ENCODE measurements around the gene NUDT19. TPM values are rescaled to one million over a fixed set of nuclear protein-coding genes. Genes with fewer than 3 reads are reported as not detected.

Gene NUDT19
- total RNA-seq, 1 donor from 2014 or later = 14.2 TPM

DNA sequence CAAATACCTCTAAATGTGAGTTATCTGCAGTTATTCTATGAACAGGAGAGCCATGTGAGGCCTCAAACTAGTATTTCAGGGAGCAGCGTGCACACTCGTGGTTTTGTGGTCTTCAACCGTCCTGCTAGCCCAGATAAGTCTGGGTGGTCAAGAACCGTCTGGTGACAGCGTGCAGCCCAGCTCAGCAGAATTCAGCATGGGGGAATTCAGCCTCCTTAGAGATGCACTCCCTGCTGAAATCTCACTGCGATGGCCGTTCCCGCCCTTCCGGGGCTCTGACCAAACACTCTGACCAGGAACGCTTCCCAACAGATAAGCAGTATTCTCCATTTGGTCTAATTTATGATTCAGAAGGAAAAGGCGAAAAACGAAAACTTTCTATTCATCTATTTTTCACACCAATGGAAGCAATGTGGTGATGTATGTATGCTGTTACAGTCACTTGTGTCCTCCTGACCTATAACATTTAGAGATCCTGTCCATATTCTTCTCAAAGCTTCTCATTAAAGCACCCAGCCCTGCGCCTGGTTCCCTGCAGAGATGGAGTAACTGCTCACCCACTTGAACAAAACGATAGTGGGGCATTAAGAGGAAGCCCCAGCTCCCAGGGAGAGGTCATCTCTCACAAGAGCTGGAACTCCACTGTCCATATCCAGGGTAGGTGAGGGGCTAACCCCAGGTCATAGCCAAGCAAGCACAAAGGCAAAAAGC is 19.6 kb upstream of the NUDT19 start:
- H3K27me3 Mint-ChIP-seq (ENCODE audit: low read depth) = peaks cover 16% of the 10 kb centered on the region
- no peak overlapping the region for H3K4me3 Mint-ChIP-seq
- H3K9me3 Mint-ChIP-seq = no peaks in the 10 kb centered on the region
- DNase-seq (ENCODE audit: low spot score in 2 of 2, unreplicated experiment in 2 of 2) = no peak
- TF ChIP-seq, protein P1, sequence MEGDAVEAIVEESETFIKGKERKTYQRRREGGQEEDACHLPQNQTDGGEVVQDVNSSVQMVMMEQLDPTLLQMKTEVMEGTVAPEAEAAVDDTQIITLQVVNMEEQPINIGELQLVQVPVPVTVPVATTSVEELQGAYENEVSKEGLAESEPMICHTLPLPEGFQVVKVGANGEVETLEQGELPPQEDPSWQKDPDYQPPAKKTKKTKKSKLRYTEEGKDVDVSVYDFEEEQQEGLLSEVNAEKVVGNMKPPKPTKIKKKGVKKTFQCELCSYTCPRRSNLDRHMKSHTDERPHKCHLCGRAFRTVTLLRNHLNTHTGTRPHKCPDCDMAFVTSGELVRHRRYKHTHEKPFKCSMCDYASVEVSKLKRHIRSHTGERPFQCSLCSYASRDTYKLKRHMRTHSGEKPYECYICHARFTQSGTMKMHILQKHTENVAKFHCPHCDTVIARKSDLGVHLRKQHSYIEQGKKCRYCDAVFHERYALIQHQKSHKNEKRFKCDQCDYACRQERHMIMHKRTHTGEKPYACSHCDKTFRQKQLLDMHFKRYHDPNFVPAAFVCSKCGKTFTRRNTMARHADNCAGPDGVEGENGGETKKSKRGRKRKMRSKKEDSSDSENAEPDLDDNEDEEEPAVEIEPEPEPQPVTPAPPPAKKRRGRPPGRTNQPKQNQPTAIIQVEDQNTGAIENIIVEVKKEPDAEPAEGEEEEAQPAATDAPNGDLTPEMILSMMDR (IDR thresholded peaks at IDR 0.05; ENCODE audit: unreplicated experiment) = no peak
- H3K27ac Mint-ChIP-seq = no peak overlapping the region
- no peaks in the 10 kb centered on the region for H3K36me3 Mint-ChIP-seq
- peaks cover 13% of the 10 kb centered on the region for H3K4me1 Mint-ChIP-seq

DNA sequence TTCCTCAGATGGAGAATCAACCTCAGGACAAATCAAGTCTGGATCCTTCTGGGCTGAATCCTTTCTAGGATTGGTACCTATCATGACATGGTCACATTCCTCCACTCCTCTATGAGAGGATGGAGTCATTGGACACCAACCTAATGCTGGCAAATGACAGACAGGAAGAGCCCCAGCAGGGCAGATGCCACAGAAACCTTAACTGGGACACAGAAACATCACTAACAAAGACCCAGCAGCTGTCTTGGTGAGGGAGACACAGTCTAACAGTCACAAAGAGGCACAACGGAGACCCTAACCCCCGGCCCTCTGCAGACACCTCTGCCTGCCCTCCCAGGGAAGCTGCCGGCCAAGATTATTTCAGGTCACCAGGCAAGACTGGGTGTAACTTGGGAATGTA is 18.8 kb upstream of the NUDT19 start:
- Mint-ChIP-seq H3K27ac (no peak overlapping the region), H3K27me3 (ENCODE audit: low read depth) (peaks cover 24% of the 10 kb centered on the region), H3K4me3 (peak overlapping the region; percentile 90), H3K36me3 (no peaks in the 10 kb centered on the region), H3K4me1 (peaks cover 21% of the 10 kb centered on the region), H3K9me3 (no peaks in the 10 kb centered on the region)
- no peak for DNase-seq (ENCODE audit: low spot score in 2 of 2, unreplicated experiment in 2 of 2)
- TF ChIP-seq, protein P1 (IDR thresholded peaks at IDR 0.05; ENCODE audit: unreplicated experiment) = no peak

DNA sequence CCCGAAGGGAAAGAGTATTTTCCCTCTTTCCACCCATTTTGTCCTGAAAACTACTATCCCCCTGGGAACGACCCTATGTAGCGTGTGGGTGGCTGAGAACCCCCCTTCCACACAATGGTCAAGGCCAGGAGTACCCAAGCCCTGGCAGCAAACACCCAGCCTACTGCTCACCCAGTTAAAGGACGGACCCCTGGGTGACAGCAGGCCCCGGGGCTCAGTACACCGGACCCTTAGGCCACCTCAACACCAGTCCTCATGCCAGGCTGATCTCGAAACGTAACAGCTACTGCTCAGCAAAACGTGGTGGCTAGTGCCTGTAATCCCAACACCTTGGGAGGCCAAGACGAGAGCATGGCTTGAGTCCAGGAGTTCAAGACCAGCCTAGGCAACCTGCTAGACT is 18.0 kb upstream of the NUDT19 start:
- Mint-ChIP-seq H3K4me1 (peaks cover 22% of the 10 kb centered on the region), H3K36me3 (no peaks in the 10 kb centered on the region), H3K27me3 (ENCODE audit: low read depth) (peaks cover 29% of the 10 kb centered on the region), H3K9me3 (no peaks in the 10 kb centered on the region), H3K27ac (no peak overlapping the region), H3K4me3 (peak overlapping the region; percentile 90)
- TF ChIP-seq, protein P1 (IDR thresholded peaks at IDR 0.05; ENCODE audit: unreplicated experiment) = no peak
- no peak for DNase-seq (ENCODE audit: low spot score in 2 of 2, unreplicated experiment in 2 of 2)

DNA sequence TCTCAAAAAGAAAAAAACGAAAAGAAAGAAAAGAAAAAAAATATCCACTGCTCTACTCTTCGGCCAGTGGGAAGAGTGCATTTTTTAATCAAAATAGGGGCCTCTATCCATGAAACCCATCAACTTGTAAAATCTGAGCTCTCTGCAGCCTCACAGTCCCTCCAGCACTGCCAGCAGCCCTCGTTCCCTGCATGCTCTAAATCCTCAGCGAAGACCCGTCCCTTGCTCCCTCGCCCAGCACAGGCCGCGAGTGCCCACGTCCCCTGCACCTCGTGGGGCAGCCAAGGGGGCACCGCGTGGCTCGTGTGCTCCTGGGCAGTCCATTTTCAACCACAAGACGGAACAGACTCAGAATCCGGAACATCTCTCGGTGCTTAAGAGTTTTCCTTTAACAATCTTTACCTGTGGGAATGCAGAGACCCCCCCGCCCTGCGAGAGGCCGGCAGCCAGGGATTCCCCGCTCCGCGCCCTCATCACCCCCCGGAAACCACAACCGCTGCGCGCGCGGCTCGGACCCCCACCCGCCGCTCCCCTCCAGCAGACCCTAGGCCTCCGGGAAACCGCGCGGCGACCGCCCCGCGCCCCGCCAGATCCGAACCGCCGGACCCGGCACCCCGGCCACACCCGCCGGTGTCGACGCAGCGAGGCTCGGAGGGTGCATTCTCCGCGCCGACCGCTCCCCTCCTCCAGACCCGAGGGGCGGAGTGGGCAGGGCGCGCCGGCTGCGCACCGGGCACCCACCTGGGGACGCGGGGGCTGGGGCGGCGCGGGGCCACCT is 17.3 kb upstream of the NUDT19 start:
- H3K4me1 Mint-ChIP-seq = peaks cover 21% of the 10 kb centered on the region
- TF ChIP-seq, protein P1 (IDR thresholded peaks at IDR 0.05; ENCODE audit: unreplicated experiment) = no peak
- H3K9me3 Mint-ChIP-seq = no peaks in the 10 kb centered on the region
- H3K4me3 Mint-ChIP-seq = peak overlapping the region; percentile 90
- peaks cover 29% of the 10 kb centered on the region for H3K27me3 Mint-ChIP-seq (ENCODE audit: low read depth)
- H3K36me3 Mint-ChIP-seq = no peaks in the 10 kb centered on the region
- peak overlapping the region; percentile 82 for H3K27ac Mint-ChIP-seq
- no peak for DNase-seq (ENCODE audit: low spot score in 2 of 2, unreplicated experiment in 2 of 2)

DNA sequence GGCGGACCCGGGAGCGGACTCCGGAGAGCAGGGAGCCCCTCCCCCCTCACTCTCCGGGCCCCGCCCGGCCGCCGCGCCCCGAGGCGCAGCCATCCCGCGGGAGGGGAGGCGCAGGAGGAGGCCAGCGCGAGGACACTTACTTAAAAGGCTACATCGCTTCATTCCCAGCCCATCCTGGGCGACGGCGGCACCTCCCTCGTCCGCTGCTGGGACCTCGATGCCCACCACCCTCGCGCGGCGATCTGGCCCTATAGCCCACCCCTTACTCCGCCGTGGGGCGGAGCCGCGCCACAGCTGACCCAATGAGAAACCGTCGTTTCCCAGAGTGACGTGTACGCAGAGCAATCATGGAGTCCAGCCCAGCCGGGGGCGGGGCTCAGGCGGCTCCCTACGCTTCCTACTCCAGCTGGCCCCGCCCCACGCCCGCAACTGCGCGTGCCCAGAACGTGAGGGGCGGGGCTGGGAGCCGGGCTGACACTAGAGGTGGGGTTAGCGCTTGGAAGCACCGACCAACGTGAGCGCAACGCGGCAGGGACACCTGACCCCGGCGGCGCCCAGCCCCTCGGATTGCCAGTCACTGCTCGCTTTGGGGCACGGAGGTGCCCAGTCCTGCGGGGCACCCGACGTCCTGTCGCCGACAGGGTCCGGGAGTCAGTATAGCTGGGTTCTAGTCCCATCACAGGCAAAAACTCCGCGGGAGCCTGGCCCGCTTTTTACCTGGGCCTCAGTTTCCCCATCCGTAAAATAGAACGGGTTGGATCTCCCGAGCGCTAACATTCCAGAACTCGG is 16.5 kb upstream of the NUDT19 start, which contains the start of gene ANKRD27:
Gene ANKRD27 (minus strand): TSS at position 250 of the 789 bp plus-strand sequence. CDS start 16,165 bp downstream, outside the sequence.
- H3K9me3 Mint-ChIP-seq = no peaks in the 10 kb centered on the region
- H3K4me3 Mint-ChIP-seq = peak within 1 kb of the TSS; percentile 90
- H3K4me1 Mint-ChIP-seq = peaks cover 20% of the 10 kb centered on the region
- H3K36me3 Mint-ChIP-seq = no peaks in the 10 kb centered on the region
- TF ChIP-seq, protein P1 (IDR thresholded peaks at IDR 0.05; ENCODE audit: unreplicated experiment) = no peak
- peak within 1 kb of the TSS; percentile 82 for H3K27ac Mint-ChIP-seq
- peaks cover 29% of the 10 kb centered on the region for H3K27me3 Mint-ChIP-seq (ENCODE audit: low read depth)
- DNase-seq (ENCODE audit: low spot score in 2 of 2, unreplicated experiment in 2 of 2) = peak; percentile 97 to 99
